Neural cell (in vitro differentiated cells): ENCODE data around the gene DOHH. TPM values are rescaled to one million over a fixed set of nuclear protein-coding genes. Genes with fewer than 3 reads are reported as not detected.

Experiments
- H2AFZ ChIP-seq: fragments of 200-600, 300-800 bp; sonication (generic), shearing (Covaris generic); 2 replicates; pipeline ENCODE4 v1.6.0; 2014; ENCODE audit warnings: low read depth, mild to moderate bottlenecking, antibody characterized with exemption, low read length, moderate library complexity
- H3F3A ChIP-seq: fragments of 200-600 bp; shearing (Covaris generic); 2 replicates; pipeline ENCODE4 v1.6.1; 2016; ENCODE audit warnings: mild to moderate bottlenecking, moderate library complexity, mixed read lengths, antibody characterized with exemption, low read length; ENCODE audit not compliant: insufficient read depth, poor library complexity, severe bottlenecking
- H3K27ac ChIP-seq: fragments of 200-600, 300-800 bp; sonication (generic), shearing (Covaris generic); 2 replicates; pipeline ENCODE4 v1.5.1; 2014; ENCODE audit warnings: mild to moderate bottlenecking, low read length, moderate library complexity
- H3K27me3 ChIP-seq: fragments of 300-800, 200-600 bp; sonication (generic), shearing (Covaris generic); 2 replicates; pipeline ENCODE4 v1.6.0; 2014; ENCODE audit warnings: mild to moderate bottlenecking, low read depth, low read length, moderate library complexity; ENCODE audit not compliant: insufficient read depth
- H3K36me3 ChIP-seq: fragments of 300-800, 200-600 bp; sonication (generic), shearing (Covaris generic); 2 replicates; pipeline ENCODE4 v1.5.1; 2014; ENCODE audit warnings: mild to moderate bottlenecking, antibody characterized with exemption, low read length, moderate library complexity; ENCODE audit not compliant: insufficient read depth
- H3K4me2 ChIP-seq: fragments of 300-800, 200-600 bp; sonication (generic), shearing (Covaris generic); 2 replicates; pipeline ENCODE4 v1.6.0; 2014; ENCODE audit warnings: mild to moderate bottlenecking, low read length
- H3K4me3 ChIP-seq: fragments of 300-800, 200-600 bp; sonication (generic), shearing (Covaris generic); 2 replicates; pipeline ENCODE4 v1.5.1; 2014; ENCODE audit warnings: mild to moderate bottlenecking, low read length, moderate library complexity
- H3K79me2 ChIP-seq: fragments of 200-600 bp; shearing (Covaris generic); replicated peaks from 2 replicates; pipeline ENCODE4 v1.6.0; 2014; ENCODE audit warnings: mild to moderate bottlenecking, low read length, moderate library complexity; ENCODE audit not compliant: insufficient read depth
- H3K9ac ChIP-seq: fragments of 300-800, 200-600 bp; sonication (generic), shearing (Covaris generic); 2 replicates; pipeline ENCODE4 v1.6.1; 2016; ENCODE audit warnings: mild to moderate bottlenecking, low read length, mixed read lengths
- H3K9me2 ChIP-seq: fragments of 200-600 bp; shearing (Covaris generic); 2 replicates; pipeline ENCODE4 v1.6.1; 2016; ENCODE audit warnings: mild to moderate bottlenecking, low read length, mixed read lengths; ENCODE audit not compliant: insufficient read depth
- H3K9me3 ChIP-seq: fragments of 200-600, 300-800 bp; sonication (generic), shearing (Covaris generic); 2 replicates; pipeline ENCODE4 v1.6.1; 2016; ENCODE audit warnings: mild to moderate bottlenecking, mixed run types, low read length, moderate library complexity, mixed read lengths
- H4K20me1 ChIP-seq: fragments of 200-600 bp; shearing (Covaris generic); 2 replicates; pipeline ENCODE4 v1.6.1; 2016; ENCODE audit warnings: mild to moderate bottlenecking, mixed run types; ENCODE audit not compliant: insufficient read depth
- CTCF ChIP-seq: fragments of 450-650 bp; IDR thresholded peaks from 2 replicates; pipeline ENCODE4 v1.5.1; 2014; ENCODE audit warnings: antibody characterized with exemption, mild to moderate bottlenecking, moderate library complexity; ENCODE audit not compliant: poor library complexity, severe bottlenecking
- EP300 ChIP-seq: fragments of 450-650 bp; conservative IDR thresholded peaks from 2 replicates; pipeline ENCODE4 v1.6.1; 2014; ENCODE audit warnings: antibody characterized with exemption, mild to moderate bottlenecking, moderate library complexity; ENCODE audit not compliant: poor library complexity, severe bottlenecking
- EZH2 ChIP-seq: fragments of 200-600, 300-800 bp; shearing (Covaris generic), sonication (generic); IDR thresholded peaks from 2 replicates; pipeline ENCODE4 v1.6.1; 2014; ENCODE audit warnings: antibody characterized with exemption, low read length, borderline replicate concordance, mild to moderate bottlenecking; ENCODE audit not compliant: insufficient read depth, poor library complexity, severe bottlenecking
- MXI1 ChIP-seq: fragments of 450-650 bp; conservative IDR thresholded peaks from 2 replicates; pipeline ENCODE4 v1.6.1; 2014; ENCODE audit warnings: antibody characterized with exemption, mild to moderate bottlenecking; ENCODE audit not compliant: poor library complexity, severe bottlenecking
- POLR2AphosphoS5 ChIP-seq: IDR thresholded peaks from 2 replicates; pipeline ENCODE4 v1.6.1; 2012
- RAD21 ChIP-seq: fragments of 450-650 bp; conservative IDR thresholded peaks from 2 replicates; pipeline ENCODE4 v1.6.1; 2014; ENCODE audit warnings: antibody characterized with exemption, mild to moderate bottlenecking, moderate library complexity
- REST ChIP-seq: IDR thresholded peaks from 2 replicates; pipeline ENCODE4 v1.6.1; 2012; ENCODE audit warnings: borderline replicate concordance
- SMC3 ChIP-seq: fragments of 450-650 bp; conservative IDR thresholded peaks from 2 replicates; pipeline ENCODE4 v1.6.1; 2014; ENCODE audit warnings: antibody characterized with exemption, mild to moderate bottlenecking, moderate library complexity; ENCODE audit not compliant: poor library complexity
- TAF1 ChIP-seq: IDR thresholded peaks from 2 replicates; pipeline ENCODE4 v1.6.1; 2012; ENCODE audit warnings: low read depth
- polyA plus RNA-seq: library from polyadenylated mRNA; depleted of rRNA; stranded (reverse); fragments of >200 nt; gene quantifications from 2 replicates; pipeline ENCODE4 v1.2.3, GENCODE V29; 2014

DOHH gene
- polyA plus RNA-seq, 1 donor from 2014 or later = 20.3 TPM

GRCh38 chr19:3512562-3513228, 12.2 kb upstream of the DOHH start:
- Histone ChIP-seq H3F3A (no peaks in the 10 kb centered on the region), H4K20me1 (peaks cover 27% of the 10 kb centered on the region), H3K9me3 (no peaks in the 10 kb centered on the region), H3K4me3 (no peak overlapping the region), H3K27ac (no peak overlapping the region), H3K9me2 (no peaks in the 10 kb centered on the region), H3K79me2 (peaks cover 54% of the 10 kb centered on the region), H3K4me2 (no peak overlapping the region), H2AFZ (no peak overlapping the region), H3K36me3 (no peaks in the 10 kb centered on the region), H3K9ac (no peak overlapping the region), H3K27me3 (no peaks in the 10 kb centered on the region)
- TF ChIP-seq RAD21 (no peak), REST (no peak), TAF1 (no peak), CTCF (no peak), EZH2 (no peak), POLR2AphosphoS5 (no peak), SMC3 (no peak), MXI1 (no peak), EP300 (no peak)

GRCh38 chr19:3511506-3512251, 11.2 kb upstream of the DOHH start:
- Histone ChIP-seq H3K79me2 (peaks cover 62% of the 10 kb centered on the region), H2AFZ (no peak overlapping the region), H3K4me2 (no peak overlapping the region), H3K9ac (no peak overlapping the region), H3F3A (no peaks in the 10 kb centered on the region), H3K27me3 (no peaks in the 10 kb centered on the region), H3K4me3 (no peak overlapping the region), H3K9me2 (no peaks in the 10 kb centered on the region), H3K36me3 (no peaks in the 10 kb centered on the region), H4K20me1 (peaks cover 27% of the 10 kb centered on the region), H3K9me3 (no peaks in the 10 kb centered on the region), H3K27ac (no peak overlapping the region)
- no peak for TF ChIP-seq MXI1
- no peak for TF ChIP-seq TAF1
- TF ChIP-seq EP300 = no peak
- no peak for TF ChIP-seq EZH2
- no peak for TF ChIP-seq SMC3
- no peak for TF ChIP-seq RAD21
- TF ChIP-seq POLR2AphosphoS5 = no peak
- no peak for TF ChIP-seq REST
- no peak for TF ChIP-seq CTCF
